ENCODE data around the gene GRIA4. TPM values are rescaled to one million over a fixed set of nuclear protein-coding genes. Genes with fewer than 3 reads are reported as not detected.

The GRIA4 gene
- total RNA-seq, 2 donors from 2014 or later, result 1.2 TPM; not detected in 1

DNA sequence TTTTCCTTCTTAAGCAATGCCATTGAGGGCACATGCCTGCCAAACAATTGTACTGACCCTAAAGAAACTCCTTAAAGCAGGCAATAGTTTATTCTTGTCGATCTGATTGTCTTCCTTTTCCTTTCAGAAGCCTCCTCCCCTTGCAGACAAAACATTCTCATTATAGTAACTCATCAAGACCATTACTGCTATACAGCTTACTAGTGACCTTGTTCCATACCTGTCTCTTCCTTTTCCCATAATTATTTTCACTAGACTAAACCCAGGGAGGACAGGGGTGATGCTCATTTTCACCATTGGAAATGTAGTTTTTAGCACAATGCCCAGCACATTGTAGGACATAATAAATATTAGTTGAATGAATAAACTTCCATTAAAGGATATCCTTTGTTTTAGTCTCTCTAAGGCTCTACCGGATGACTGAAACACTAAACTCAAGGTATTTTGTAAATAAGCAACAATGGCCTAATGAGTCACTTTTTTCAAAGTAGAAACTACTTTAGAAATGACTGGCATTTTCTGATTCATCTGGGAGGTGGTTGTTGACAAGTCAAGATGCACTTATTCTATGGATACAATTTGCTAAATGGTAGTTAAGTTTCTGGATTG lies 421.4 kb downstream of the GRIA4 start:
- no peak for DNase-seq (ENCODE audit: low spot score)
- TF ChIP-seq CTCF (IDR thresholded peaks at IDR 0.05), result no peak

More for the DNA sequence above, 421.4 kb downstream of the GRIA4 start:
- no peaks in the 10 kb centered on the region for H3K36me3 ChIP-seq
- no peaks in the 10 kb centered on the region for H3K9me3 ChIP-seq
- ATAC-seq (ENCODE audit: insufficient number of reproducible peaks, low FRiP score, low read depth), result no peak
- no peak overlapping the region for H3K27ac ChIP-seq
- no peaks in the 10 kb centered on the region for H3K27me3 ChIP-seq (replicated peaks; ENCODE audit: insufficient read depth)
- no peak overlapping the region for H3K4me3 ChIP-seq
- H3K4me1 ChIP-seq (ENCODE audit: control insufficient read depth in 1 of 2, low read depth in 2 of 2), result no peaks in the 10 kb centered on the region
